LNCAP (cell line): Measurements from ENCODE around the gene ZNF74.

ENCODE experiments used
- TF ChIP-seq, protein P1 (sequence below): fragments of 450-650 bp; IDR thresholded peaks from 2 replicates; pipeline ENCODE4 v1.5.1; 2017; ENCODE audit warnings: mild to moderate bottlenecking

ZNF74 gene

DNA sequence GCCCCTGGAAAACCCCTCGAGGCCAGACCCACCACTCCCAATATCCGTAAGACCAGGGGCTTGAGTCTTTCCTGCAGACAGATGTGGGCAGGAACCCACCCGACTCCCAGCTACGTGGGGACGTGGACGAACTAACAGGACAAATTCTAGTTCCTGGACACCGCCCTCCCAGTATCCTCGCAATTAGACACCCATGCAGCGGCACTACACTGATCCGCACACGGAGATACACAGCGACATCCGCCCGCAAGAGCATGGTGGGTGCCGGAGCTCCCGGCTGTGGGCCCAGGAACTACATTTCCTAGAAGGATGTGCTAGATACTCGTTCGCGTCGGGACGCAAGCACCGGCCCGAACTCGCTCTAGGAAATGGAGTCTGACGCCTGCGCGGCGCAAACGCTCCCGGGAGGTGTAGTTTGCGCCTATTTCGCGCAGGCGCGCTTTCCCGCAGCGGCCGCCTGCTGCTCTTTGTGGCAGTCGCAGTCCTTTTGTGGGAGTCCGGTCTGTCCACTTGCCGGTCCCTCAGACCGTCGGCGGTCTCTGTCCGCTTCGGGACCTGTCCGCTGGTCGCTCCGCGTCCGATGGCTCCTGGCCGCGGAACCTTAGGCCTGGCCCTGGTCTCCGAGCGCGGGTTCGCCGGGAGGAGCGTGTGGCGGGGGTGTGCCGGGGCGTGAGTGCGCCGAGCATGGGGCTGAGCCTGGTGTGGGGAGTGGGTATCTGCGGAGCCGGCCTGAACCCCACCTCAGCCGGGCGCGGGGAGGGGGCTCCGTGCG, at the start of gene ZNF74:
Gene ZNF74 (plus strand): TSS at position 447 of the 772 bp plus-strand sequence. CDS start 478 bp downstream, outside the sequence.
- TF ChIP-seq, protein P1, sequence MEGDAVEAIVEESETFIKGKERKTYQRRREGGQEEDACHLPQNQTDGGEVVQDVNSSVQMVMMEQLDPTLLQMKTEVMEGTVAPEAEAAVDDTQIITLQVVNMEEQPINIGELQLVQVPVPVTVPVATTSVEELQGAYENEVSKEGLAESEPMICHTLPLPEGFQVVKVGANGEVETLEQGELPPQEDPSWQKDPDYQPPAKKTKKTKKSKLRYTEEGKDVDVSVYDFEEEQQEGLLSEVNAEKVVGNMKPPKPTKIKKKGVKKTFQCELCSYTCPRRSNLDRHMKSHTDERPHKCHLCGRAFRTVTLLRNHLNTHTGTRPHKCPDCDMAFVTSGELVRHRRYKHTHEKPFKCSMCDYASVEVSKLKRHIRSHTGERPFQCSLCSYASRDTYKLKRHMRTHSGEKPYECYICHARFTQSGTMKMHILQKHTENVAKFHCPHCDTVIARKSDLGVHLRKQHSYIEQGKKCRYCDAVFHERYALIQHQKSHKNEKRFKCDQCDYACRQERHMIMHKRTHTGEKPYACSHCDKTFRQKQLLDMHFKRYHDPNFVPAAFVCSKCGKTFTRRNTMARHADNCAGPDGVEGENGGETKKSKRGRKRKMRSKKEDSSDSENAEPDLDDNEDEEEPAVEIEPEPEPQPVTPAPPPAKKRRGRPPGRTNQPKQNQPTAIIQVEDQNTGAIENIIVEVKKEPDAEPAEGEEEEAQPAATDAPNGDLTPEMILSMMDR: no peak

DNA sequence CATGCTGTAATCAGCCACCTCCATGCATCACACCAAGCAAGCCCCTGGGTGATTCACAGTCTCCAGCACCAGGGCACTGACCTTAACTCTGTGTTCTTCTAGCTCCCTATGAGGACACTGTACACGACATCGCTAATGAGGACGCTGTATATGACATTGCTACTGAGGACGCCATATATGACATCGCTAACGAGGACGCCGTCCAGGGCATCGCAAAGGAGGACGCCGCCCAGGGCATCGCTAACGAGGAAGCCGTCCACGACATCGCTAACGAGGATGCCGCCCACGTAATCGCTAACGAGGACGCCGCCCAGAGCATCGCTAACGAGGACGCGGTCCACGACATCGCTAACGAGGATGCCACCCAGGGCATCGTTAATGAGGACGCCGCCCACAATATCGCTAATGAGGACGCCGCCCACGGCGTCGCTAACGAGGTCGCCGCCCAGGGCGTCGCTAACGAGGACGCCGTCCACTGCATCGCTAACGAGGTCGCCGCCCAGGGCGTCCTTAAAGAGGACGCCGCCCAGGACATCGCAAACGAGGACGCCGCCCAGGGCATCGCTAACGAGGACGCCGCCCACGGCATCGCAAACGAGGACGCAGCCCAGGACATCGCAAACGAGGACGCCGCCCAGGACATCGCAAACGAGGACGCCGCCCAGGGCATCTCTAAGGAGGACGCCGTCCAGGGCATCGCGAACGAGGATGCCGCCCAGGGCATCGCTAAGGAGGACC, 39.5 kb upstream of the ZNF74 start:
- TF ChIP-seq, protein P1: no peak

DNA sequence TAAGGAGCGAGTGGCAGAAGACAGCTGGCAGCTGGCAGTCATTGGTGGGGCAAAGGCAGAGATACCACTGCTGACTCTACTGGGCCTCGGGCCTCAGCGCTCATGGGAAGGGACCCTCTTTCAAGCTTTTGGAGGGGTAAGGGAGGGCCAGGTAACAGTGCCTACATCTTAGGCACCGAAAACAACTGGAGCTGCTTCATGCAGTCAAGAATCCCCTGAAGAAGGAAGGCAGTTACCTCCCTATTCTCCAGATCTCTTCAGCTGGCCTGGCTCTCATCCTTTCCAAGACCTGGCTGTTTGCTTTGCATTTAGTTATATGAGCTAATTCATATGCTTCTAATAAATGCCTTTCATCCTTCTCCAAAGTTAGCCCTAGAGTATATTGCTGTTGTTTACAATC, 15.8 kb upstream of the ZNF74 start:
- TF ChIP-seq, protein P1: no peak

DNA sequence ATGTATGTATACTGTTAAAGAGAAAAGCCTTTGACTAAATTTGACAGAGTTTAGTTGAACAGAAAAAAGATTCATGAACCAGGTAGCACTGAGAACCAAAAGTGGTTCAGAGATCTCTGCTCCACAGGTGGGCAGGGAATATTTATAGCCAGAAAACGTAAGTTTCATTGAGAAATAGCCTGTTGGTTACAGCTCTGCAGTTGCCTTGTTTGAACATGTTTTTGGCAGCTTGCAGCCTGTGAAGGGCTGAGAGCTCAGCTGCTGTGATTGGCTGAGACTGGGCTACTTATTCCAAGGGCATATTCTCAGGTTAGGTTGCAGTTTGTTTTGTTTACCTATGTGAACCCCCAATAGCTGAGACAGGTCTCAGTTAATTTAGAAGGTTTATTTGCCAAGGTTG, 13.5 kb upstream of the ZNF74 start:
- TF ChIP-seq, protein P1: no peak

DNA sequence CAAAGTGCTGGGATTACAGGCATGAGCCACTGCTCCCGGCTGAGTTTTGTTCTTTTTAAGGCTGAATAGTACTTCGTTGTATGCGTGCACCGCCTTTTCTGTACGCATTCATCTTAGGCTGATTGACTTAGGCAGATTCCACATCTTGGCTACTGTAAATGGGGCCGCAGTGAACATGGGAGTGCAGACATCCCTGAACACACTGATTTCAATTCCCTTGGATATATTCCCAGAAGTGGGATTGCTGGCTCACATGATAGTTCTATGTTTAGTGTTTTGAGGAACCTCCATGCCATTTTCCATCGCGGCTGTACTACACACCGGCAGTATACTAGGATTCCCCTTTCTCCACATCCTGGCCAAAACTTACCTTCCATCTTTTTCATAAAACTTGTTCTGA, 10.4 kb upstream of the ZNF74 start:
- TF ChIP-seq, protein P1: no peak

DNA sequence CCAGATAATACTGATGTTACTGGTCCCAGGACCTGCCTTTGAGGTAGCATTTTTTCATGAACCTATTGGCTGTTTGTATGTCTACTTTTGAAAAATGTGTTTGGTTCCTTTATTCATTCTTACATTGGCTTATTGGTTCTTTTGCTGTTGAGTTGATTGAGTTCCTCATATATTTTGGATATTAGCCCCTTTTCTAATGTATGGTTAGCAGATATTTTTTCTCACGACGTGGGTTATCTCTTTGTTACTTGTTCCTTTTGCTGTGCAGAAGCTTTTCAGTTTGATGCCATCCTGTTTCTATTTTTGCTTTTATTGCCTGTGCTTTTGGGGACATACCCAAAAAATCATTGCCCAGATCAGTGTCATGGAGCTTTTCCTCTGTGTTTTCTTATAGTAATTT, 9.8 kb upstream of the ZNF74 start:
- TF ChIP-seq, protein P1: no peak

DNA sequence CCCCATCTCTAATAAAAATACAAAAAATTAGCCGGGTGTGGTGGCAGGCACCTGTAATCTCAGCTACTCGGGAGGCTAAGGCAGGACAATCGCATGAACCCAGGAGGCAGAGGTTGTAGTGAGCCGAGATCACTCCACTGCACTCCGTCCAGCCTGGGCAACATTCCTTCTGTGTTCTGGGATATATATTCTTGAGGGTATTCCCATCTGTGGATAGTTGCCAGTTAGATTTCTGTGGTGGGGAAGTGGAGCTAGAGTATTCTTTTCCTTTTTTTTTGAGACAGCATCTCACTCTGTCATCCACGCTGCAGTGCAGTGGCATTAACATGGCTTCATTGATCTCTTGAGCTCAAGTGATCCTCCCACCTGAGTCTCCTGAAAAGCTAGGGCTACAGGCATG, 9.1 kb upstream of the ZNF74 start:
- TF ChIP-seq, protein P1: no peak
